Stimulated activated CD8-positive, alpha-beta memory T cell treated with anti-CD3 and anti-CD28 coated beads, Interleukin-2, amount 100 ng/mL, for 48 hours (primary cell): ENCODE results near the gene TUBA4A.
A peak's percentile ranks its signal among the peaks of the same experiment; 100 is the strongest.
"Not testable (repeated sequence)": the region's sequence is repeated elsewhere in the genome, so short reads cannot be mapped to it uniquely, and the experiment has no call there.

ENCODE experiments used
- DNase-seq, 2 donors: peaks; one replicate each; pipeline ENCODE4 v3.0.0-alpha.2; 2020; ENCODE audit warnings: low read depth in 2 of 2

TUBA4A gene

GRCh38 chr2:219268294-219268693 lies 14.6 kb upstream of the TUBA4A start:
- no peak for DNase-seq

GRCh38 chr2:219266886-219267285 lies 13.2 kb upstream of the TUBA4A start:
- DNase-seq, result no peak

GRCh38 chr2:219266232-219266631 lies 12.5 kb upstream of the TUBA4A start:
- no peak for DNase-seq

GRCh38 chr2:219261024-219261855 lies 7.5 kb upstream of the TUBA4A start:
- DNase-seq, result no peak

GRCh38 chr2:219258942-219259341 lies 5.2 kb upstream of the TUBA4A start:
- DNase-seq, result not testable (repeated sequence)

GRCh38 chr2:219254590-219255201 lies 978 bp upstream of the TUBA4A start:
- no peak for DNase-seq

- no peak for DNase-seq
Measured at GRCh38 chr2:219252900-219253752, 592 bp downstream of the TUBA4A start, which contains the start of gene TUBA4B. Gene TUBA4B (plus strand): TSS chr2:219253243. CDS start chr2:219253408, 165 bp downstream.

GRCh38 chr2:219252570-219252899 lies 1.2 kb downstream of the TUBA4A start:
- DNase-seq, result no peak

GRCh38 chr2:219252084-219252483 lies 1.6 kb downstream of the TUBA4A start:
- DNase-seq, result no peak

GRCh38 chr2:219251656-219252055 lies 2.1 kb downstream of the TUBA4A start:
- DNase-seq, result no peak

- no peak for DNase-seq
Measured at GRCh38 chr2:219250049-219250781, 3.5 kb downstream of the TUBA4A start.

GRCh38 chr2:219249203-219249980 lies 4.3 kb downstream of the TUBA4A start:
- no peak for DNase-seq

- DNase-seq, result no peak
Measured at GRCh38 chr2:219248845-219249202, 4.9 kb downstream of the TUBA4A start.

- no peak for DNase-seq
Measured at GRCh38 chr2:219247678-219248642, 5.8 kb downstream of the TUBA4A start.

- no peak for DNase-seq
Measured at GRCh38 chr2:219246559-219246958, 7.2 kb downstream of the TUBA4A start.

GRCh38 chr2:219245899-219246230 lies 7.9 kb downstream of the TUBA4A start:
- DNase-seq, result no peak

GRCh38 chr2:219245148-219245898 lies 8.4 kb downstream of the TUBA4A start, which contains the start of the genes GLB1L and STK16:
Gene GLB1L (minus strand): TSS chr2:219245444. CDS start chr2:219243573, 1,871 bp downstream.
Gene STK16 (plus strand): TSS chr2:219245479. CDS start chr2:219246000, 521 bp downstream.
- peak; percentile 84 to 92 for DNase-seq

- no peak for DNase-seq
Measured at GRCh38 chr2:219244789-219245147, 8.9 kb downstream of the TUBA4A start.

- no peak for DNase-seq
Measured at GRCh38 chr2:219243291-219243761, 10.4 kb downstream of the TUBA4A start.
